NCI-H1092 (cell line): ENCODE measurements around the gene TLCD3A.
"Not testable (repeated sequence)": the region's sequence is repeated elsewhere in the genome, so short reads cannot be mapped to it uniquely, and the experiment has no call there.

Experiments
- DNase-seq: peaks from one replicate; lab custom pipeline; 2025; lab: John Stamatoyannopoulos, UW

The TLCD3A gene

GRCh38 chr17:789160-789840 lies 56.9 kb downstream of the TLCD3A start:
- no peak for DNase-seq

DNA sequence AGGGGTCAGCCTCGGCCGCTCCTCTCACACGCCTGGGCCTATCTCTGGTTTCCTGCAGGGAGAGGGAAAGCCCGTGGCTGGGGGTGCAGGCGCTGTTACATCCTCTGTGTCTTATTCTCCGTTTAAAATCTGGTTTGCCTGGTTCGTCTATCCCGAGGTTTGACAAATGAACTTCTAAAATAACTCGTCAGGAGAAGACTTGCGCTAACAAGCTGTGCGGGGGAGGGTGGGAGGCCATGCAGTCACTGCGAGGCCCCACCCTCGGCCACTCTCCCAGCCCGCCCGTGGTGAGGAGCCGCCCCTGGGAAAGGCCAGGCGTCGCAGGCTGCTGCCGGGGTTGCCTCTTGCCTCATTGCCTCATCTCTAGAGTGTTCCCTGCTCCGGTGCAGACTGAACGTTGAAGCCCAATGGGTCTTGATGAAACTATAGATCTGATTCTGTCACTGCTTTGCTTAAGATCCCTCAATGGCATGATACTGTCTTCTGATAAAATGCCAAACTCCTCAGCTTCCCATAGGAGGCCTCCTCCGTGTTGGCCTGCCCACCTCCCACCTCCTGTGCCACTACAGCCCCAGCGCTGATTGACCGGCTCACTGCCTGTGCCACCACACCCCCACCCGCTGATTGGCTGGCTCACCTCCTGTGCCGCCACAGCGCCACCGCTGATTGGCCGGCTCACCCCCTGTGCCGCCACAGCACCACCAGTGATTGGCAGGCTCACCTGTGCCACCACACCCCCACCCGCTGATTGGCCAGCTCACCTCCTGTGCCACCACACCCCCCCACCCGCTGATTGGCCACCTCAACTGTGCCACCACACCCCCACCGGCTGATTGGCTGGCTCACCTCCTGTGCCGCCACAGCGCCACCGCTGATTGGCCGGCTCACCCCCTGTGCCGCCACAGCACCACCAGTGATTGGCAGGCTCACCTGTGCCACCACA lies 57.8 kb downstream of the TLCD3A start:
- not testable (repeated sequence) for DNase-seq

- DNase-seq: not testable (repeated sequence)
Observed at GRCh38 chr17:790874-791247, 58.5 kb downstream of the TLCD3A start.

DNA sequence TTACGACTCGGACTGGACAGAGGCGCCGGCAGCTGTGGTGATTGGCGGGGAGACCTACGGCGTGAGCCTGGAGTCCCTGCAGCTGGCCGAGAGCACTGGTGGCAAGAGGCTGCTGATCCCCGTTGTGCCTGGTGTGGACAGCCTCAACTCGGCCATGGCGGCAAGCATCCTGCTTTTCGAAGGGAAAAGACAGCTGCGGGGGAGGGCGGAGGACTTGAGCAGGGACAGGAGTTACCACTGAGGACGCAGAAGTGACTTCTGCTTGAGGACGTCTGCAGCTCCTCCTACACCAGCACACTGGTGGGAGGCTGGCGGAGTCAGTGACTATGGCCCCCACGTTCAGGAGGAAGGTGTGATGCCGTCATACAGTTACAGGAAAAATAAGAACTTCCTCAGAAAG lies 59.4 kb downstream of the TLCD3A start:
- DNase-seq: no peak

DNA sequence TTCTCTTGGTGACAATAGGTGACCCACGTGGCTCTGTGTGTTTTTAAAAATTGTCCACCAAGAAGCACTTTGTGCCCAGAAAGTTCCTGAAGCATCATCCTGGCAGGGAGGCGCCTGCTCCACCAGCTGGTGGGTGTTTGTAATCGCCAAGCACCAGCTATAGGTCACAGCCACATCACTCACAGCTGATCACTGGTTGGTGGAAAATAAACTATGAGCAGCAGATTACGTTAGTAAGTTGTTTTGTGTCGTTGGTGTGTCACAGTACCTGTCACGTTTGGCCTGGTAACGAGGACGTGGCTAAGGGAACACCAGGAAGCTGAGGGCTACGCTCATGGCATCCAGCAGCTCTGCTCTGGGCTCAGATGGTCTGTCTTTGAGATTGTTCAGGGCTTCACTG lies 59.9 kb downstream of the TLCD3A start:
- no peak for DNase-seq
